ENCODE data around the gene NUP160.

DNA sequence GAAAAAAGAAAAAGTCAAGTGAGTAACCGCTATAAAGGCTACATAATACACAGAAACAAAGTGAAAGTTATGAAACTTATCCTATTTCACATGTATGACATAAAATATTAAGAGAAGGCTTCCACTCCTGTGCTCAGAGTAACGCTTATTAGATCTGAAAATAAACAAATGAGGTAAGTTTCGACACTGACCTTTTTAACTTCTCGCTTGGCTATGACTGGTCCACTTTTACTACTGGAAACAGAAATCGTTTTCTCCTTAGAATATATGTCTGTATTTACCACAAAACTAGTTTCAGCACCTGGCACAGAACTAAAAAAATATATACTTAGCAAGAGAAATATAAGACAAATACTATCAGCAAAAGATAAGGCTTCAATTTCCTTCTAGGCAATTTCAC lies 97.4 kb downstream of the NUP160 start:
- TF ChIP-seq, protein P1, sequence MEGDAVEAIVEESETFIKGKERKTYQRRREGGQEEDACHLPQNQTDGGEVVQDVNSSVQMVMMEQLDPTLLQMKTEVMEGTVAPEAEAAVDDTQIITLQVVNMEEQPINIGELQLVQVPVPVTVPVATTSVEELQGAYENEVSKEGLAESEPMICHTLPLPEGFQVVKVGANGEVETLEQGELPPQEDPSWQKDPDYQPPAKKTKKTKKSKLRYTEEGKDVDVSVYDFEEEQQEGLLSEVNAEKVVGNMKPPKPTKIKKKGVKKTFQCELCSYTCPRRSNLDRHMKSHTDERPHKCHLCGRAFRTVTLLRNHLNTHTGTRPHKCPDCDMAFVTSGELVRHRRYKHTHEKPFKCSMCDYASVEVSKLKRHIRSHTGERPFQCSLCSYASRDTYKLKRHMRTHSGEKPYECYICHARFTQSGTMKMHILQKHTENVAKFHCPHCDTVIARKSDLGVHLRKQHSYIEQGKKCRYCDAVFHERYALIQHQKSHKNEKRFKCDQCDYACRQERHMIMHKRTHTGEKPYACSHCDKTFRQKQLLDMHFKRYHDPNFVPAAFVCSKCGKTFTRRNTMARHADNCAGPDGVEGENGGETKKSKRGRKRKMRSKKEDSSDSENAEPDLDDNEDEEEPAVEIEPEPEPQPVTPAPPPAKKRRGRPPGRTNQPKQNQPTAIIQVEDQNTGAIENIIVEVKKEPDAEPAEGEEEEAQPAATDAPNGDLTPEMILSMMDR (IDR thresholded peaks at IDR 0.05), result no peak
- TF ChIP-seq POLR2A (IDR thresholded peaks at IDR 0.05), result no peak

Measured in thyroid gland (tissue), 4 donors.